PFSK-1 (cell line): Measurements from ENCODE around the gene GFOD2.

Experiments used
- FOXP2 ChIP-seq: optimal IDR thresholded peaks from 2 replicates; pipeline ENCODE3; 2011; ENCODE audit warnings: borderline replicate concordance, control low read depth, inconsistent platforms; ENCODE audit not compliant: insufficient read depth; ENCODE audit errors: extremely low read length, extremely low read depth
- POLR2AphosphoS5 ChIP-seq: IDR thresholded peaks from 2 replicates; pipeline ENCODE4 v1.6.1; 2012; ENCODE audit warnings: low read depth, mild to moderate bottlenecking, control low read depth, low read length, moderate library complexity
- SIN3A ChIP-seq: IDR thresholded peaks from 2 replicates; pipeline ENCODE4 v1.6.1; 2012; ENCODE audit warnings: mild to moderate bottlenecking, low read length, moderate library complexity, borderline replicate concordance; ENCODE audit not compliant: insufficient read depth
- TAF1 ChIP-seq: IDR thresholded peaks from 2 replicates; pipeline ENCODE4 v1.6.1; 2012; ENCODE audit warnings: low read length, control low read depth, borderline replicate concordance; ENCODE audit not compliant: insufficient read depth
- TF ChIP-seq, protein P1 (sequence below), 2 experiments: IDR thresholded peaks; 2 replicates each; pipeline versions ENCODE4 v1.6.1 to v1.8.0; 2011 to 2012; ENCODE audit warnings: low read depth in 2 of 2, low read length in 2 of 2, control low read depth in 1 of 2, inconsistent platforms in 1 of 2, mild to moderate bottlenecking in 1 of 2, moderate library complexity in 1 of 2; ENCODE audit not compliant: insufficient read depth in 1 of 2

DNA sequence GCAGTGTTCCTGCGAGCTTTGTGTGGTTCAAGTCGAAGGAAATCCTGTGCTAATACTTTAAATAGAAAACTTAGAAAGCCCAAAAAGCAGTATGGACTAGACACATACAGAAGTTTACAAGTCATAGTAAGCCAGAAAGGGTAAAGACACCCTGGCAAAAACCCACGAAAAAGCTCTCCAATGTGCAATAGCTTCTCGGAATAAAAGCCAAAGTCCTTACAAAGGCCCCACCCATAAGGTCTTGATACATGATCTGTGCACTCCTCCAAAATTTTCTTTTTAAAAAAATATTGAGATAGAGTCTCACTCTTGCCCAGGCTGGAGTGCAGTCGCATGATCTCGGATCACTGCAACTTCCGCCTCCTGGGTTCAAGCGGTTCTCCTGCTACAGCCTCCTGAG, 42.2 kb downstream of the GFOD2 start:
- TF ChIP-seq SIN3A = no peak
- TF ChIP-seq, protein P1, sequence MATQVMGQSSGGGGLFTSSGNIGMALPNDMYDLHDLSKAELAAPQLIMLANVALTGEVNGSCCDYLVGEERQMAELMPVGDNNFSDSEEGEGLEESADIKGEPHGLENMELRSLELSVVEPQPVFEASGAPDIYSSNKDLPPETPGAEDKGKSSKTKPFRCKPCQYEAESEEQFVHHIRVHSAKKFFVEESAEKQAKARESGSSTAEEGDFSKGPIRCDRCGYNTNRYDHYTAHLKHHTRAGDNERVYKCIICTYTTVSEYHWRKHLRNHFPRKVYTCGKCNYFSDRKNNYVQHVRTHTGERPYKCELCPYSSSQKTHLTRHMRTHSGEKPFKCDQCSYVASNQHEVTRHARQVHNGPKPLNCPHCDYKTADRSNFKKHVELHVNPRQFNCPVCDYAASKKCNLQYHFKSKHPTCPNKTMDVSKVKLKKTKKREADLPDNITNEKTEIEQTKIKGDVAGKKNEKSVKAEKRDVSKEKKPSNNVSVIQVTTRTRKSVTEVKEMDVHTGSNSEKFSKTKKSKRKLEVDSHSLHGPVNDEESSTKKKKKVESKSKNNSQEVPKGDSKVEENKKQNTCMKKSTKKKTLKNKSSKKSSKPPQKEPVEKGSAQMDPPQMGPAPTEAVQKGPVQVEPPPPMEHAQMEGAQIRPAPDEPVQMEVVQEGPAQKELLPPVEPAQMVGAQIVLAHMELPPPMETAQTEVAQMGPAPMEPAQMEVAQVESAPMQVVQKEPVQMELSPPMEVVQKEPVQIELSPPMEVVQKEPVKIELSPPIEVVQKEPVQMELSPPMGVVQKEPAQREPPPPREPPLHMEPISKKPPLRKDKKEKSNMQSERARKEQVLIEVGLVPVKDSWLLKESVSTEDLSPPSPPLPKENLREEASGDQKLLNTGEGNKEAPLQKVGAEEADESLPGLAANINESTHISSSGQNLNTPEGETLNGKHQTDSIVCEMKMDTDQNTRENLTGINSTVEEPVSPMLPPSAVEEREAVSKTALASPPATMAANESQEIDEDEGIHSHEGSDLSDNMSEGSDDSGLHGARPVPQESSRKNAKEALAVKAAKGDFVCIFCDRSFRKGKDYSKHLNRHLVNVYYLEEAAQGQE (IDR thresholded peaks at IDR 0.05; ENCODE audit: insufficient read depth in 1 of 2, low read depth in 2 of 2, low read length in 2 of 2) = no peak
- no peak for TF ChIP-seq POLR2AphosphoS5
- TF ChIP-seq FOXP2 = no peak
- no peak for TF ChIP-seq TAF1
